ENCODE results near the gene IRGC. TPM values are rescaled to one million over a fixed set of nuclear protein-coding genes. Genes with fewer than 3 reads are reported as not detected.

IRGC gene
- total and polyA plus RNA-seq, 2 of the 13 experiments (the other 11 are each of a cell fraction or from before 2014, with no cell fraction given), result not detected

DNA sequence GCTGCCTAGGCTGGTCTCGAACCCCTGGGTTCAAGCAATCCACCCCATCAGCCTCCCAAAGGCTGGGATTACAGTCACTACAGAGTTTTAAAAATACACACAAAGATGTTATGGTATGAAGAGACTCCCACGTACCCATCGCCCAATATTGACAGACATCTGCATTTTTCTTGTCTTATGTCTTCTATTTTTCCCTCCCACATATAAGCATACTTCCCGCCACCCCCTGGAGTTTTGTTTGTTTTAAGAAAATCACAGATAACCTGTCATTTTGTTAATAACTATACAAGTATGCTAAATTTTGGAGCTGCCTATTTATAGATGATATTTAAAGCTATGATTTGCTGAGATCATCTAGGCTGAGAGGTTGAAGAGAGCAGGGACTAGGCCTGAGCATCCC lies 45.1 kb downstream of the IRGC start:
- ChIA-PET POLR2A (no interaction called here), CTCF (ENCODE audit: low intra/inter-chr PET ratio, low total read pairs) (no interaction called here)
- no peak overlapping the region for H2AFZ ChIP-seq (ENCODE audit: low read length)
- no peaks in the 10 kb centered on the region for H3K36me3 ChIP-seq (replicated peaks in 1 of 2; ENCODE audit: control insufficient read depth in 1 of 2, insufficient read depth in 2 of 2, low read length in 2 of 2)
- intact Hi-C loops (cut with micrococcal nuclease; ENCODE audit: unreplicated experiment) (loop anchor here (10.0 kb wide), 1 partner anchor 96 kb away; no protein-coding TSS in a partner anchor), in situ Hi-C loops (cut with HindIII; ENCODE audit: extremely low pct_ligation_motif_present, low pct_unique_long_range_greater_than_20kb) (no loop called here)
- no peak for ATAC-seq
- H3K79me2 ChIP-seq (ENCODE audit: insufficient read depth, low read length), result no peaks in the 10 kb centered on the region
- BruUV-seq (replicated peaks), result no TSS peak
- 68% methylated on average over 4 of the region's 4 CpGs for WGBS (ENCODE audit: low lambda C conversion rate)
- no peaks in the 10 kb centered on the region for H3K9me3 ChIP-seq (ENCODE audit: low read length)
- no peak overlapping the region for H3K9ac ChIP-seq (ENCODE audit: insufficient read depth, low read depth, low read length)
- TF ChIP-seq KAT8 (CRISPR knock-in tag; IDR thresholded peaks at IDR 0.05) (no peak), ZFP1 (CRISPR knock-in tag; IDR thresholded peaks at IDR 0.05) (no peak), ZNF317 (CRISPR knock-in tag; IDR thresholded peaks at IDR 0.05) (no peak), MTA3 (CRISPR knock-in tag; IDR thresholded peaks at IDR 0.05) (no peak), FOSL2 (CRISPR knock-in tag; IDR thresholded peaks at IDR 0.05) (no peak), CBX5 (CRISPR knock-in tag; IDR thresholded peaks at IDR 0.05; ENCODE audit: borderline replicate concordance) (no peak)
- H3K4me1 ChIP-seq (ENCODE audit: insufficient read depth, low read length), result peaks cover 20% of the 10 kb centered on the region
- no peak overlapping the region for H3K4me3 ChIP-seq (replicated peaks in 1 of 3; ENCODE audit: insufficient read depth in 1 of 3, low read depth in 2 of 3, low read length in 3 of 3)
- H3K4me2 ChIP-seq (ENCODE audit: low read depth, low read length), result no peak overlapping the region
- no peaks in the 10 kb centered on the region for H4K20me1 ChIP-seq (ENCODE audit: insufficient read depth, low read length)
- FAIRE-seq, result no peak
- no peak overlapping the region for H3K27ac ChIP-seq (ENCODE audit: extremely low read length, insufficient read depth, low read length)
- no peaks in the 10 kb centered on the region for H3K27me3 ChIP-seq (ENCODE audit: control insufficient read depth in 1 of 2, insufficient read depth in 2 of 2, low read length in 2 of 2)
- no peak for DNase-seq (ENCODE audit: low spot score)

DNA sequence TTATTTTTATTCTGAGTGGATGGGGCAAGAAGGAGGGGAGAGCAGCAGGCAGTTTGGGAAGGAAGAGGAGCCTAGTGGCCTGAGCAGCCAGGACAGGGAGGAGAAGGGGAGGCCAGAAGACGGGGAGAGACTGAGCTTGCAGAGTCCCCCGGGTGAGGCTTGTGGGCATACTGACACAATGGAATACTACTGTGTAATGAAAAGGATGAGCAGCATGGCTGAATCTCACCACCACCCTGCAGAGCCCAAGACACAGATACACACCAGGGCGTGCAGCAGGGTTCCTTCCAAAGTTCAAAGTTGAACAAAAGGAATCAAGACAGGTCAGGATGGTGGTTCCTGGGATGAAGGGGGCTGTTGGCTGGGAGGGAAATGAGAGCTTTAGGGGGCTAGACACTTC lies 46.9 kb downstream of the IRGC start:
- H3K79me2 ChIP-seq (ENCODE audit: insufficient read depth, low read length), result no peaks in the 10 kb centered on the region
- H2AFZ ChIP-seq (ENCODE audit: low read length), result no peak overlapping the region
- DNase-seq (ENCODE audit: low spot score) (no peak), FAIRE-seq (no peak), ATAC-seq (no peak)
- 11% methylated on average over 3 of the region's 3 CpGs for WGBS (ENCODE audit: low lambda C conversion rate)
- H3K9me3 ChIP-seq (ENCODE audit: low read length), result no peaks in the 10 kb centered on the region
- ChIA-PET POLR2A (no interaction called here), CTCF (ENCODE audit: low intra/inter-chr PET ratio, low total read pairs) (no interaction called here)
- H3K4me2 ChIP-seq (ENCODE audit: low read depth, low read length), result no peak overlapping the region
- in situ Hi-C loops (cut with HindIII; ENCODE audit: extremely low pct_ligation_motif_present, low pct_unique_long_range_greater_than_20kb), result no loop called here
- no peak overlapping the region for H3K27ac ChIP-seq (ENCODE audit: extremely low read length, insufficient read depth, low read length)
- no TSS peak for BruUV-seq (replicated peaks)
- H3K27me3 ChIP-seq (ENCODE audit: control insufficient read depth in 1 of 2, insufficient read depth in 2 of 2, low read length in 2 of 2), result no peaks in the 10 kb centered on the region
- no peaks in the 10 kb centered on the region for H3K36me3 ChIP-seq (replicated peaks in 1 of 2; ENCODE audit: control insufficient read depth in 1 of 2, insufficient read depth in 2 of 2, low read length in 2 of 2)
- H4K20me1 ChIP-seq (ENCODE audit: insufficient read depth, low read length), result no peaks in the 10 kb centered on the region
- intact Hi-C loops (cut with micrococcal nuclease; ENCODE audit: unreplicated experiment), result loop anchor here (10.0 kb wide), 1 partner anchor 98 kb away; no protein-coding TSS in a partner anchor
- no peak overlapping the region for H3K4me3 ChIP-seq (replicated peaks in 1 of 3; ENCODE audit: insufficient read depth in 1 of 3, low read depth in 2 of 3, low read length in 3 of 3)
- H3K4me1 ChIP-seq (ENCODE audit: insufficient read depth, low read length), result peaks cover 25% of the 10 kb centered on the region
- H3K9ac ChIP-seq (ENCODE audit: insufficient read depth, low read depth, low read length), result no peak overlapping the region
- TF ChIP-seq ZNF501 (CRISPR knock-in tag; IDR thresholded peaks at IDR 0.05) (no peak), GATAD2A (CRISPR knock-in tag; IDR thresholded peaks at IDR 0.05) (no peak), ZMAT3 (CRISPR knock-in tag; conservative IDR thresholded peaks at IDR 0.05) (no peak), ZNF253 (CRISPR knock-in tag; IDR thresholded peaks at IDR 0.05; ENCODE audit: borderline replicate concordance) (no peak), KMT2B (CRISPR knock-in tag; IDR thresholded peaks at IDR 0.05) (no peak), ZNF616 (CRISPR knock-in tag; IDR thresholded peaks at IDR 0.05; ENCODE audit: low read depth) (no peak), FLYWCH1 (CRISPR knock-in tag; IDR thresholded peaks at IDR 0.05) (no peak), ZNF331 (CRISPR knock-in tag; IDR thresholded peaks at IDR 0.05) (no peak)
- TF ChIP-seq, protein P1, sequence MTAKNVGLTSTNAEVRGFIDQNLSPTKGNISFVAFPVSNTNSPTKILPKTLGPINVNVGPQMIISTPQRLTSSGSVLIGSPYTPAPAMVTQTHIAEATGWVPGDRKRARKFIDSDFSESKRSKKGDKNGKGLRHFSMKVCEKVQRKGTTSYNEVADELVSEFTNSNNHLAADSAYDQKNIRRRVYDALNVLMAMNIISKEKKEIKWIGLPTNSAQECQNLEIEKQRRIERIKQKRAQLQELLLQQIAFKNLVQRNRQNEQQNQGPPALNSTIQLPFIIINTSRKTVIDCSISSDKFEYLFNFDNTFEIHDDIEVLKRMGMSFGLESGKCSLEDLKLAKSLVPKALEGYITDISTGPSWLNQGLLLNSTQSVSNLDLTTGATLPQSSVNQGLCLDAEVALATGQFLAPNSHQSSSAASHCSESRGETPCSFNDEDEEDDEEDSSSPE (CRISPR knock-in tag; IDR thresholded peaks at IDR 0.05), result no peak
- TF ChIP-seq, protein P2, sequence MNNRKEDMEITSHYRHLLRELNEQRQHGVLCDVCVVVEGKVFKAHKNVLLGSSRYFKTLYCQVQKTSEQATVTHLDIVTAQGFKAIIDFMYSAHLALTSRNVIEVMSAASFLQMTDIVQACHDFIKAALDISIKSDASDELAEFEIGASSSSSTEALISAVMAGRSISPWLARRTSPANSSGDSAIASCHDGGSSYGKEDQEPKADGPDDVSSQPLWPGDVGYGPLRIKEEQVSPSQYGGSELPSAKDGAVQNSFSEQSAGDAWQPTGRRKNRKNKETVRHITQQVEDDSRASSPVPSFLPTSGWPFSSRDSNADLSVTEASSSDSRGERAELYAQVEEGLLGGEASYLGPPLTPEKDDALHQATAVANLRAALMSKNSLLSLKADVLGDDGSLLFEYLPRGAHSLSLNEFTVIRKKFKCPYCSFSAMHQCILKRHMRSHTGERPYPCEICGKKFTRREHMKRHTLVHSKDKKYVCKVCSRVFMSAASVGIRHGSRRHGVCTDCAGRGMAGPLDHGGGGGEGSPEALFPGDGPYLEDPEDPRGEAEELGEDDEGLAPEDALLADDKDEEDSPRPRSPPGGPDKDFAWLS (CRISPR knock-in tag; IDR thresholded peaks at IDR 0.05; ENCODE audit: borderline replicate concordance), result no peak
- TF ChIP-seq, protein P3, sequence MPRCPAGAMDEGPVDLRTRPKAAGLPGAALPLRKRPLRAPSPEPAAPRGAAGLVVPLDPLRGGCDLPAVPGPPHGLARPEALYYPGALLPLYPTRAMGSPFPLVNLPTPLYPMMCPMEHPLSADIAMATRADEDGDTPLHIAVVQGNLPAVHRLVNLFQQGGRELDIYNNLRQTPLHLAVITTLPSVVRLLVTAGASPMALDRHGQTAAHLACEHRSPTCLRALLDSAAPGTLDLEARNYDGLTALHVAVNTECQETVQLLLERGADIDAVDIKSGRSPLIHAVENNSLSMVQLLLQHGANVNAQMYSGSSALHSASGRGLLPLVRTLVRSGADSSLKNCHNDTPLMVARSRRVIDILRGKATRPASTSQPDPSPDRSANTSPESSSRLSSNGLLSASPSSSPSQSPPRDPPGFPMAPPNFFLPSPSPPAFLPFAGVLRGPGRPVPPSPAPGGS (CRISPR knock-in tag; IDR thresholded peaks at IDR 0.05), result no peak

Measured in HepG2 (cell line).